Stomach (tissue), 9 donors: ENCODE measurements around the gene DPF3. TPM values are rescaled to one million over a fixed set of nuclear protein-coding genes. Genes with fewer than 3 reads are reported as not detected.
A peak's percentile ranks its signal among the peaks of the same experiment; 100 is the strongest.

Experiments
- DNase-seq, 2 donors: peaks; one replicate each; pipeline versions ENCODE4 v3.0.0 to v3.0.0-alpha.2; 2013 to 2019
- H3K27ac ChIP-seq, 5 donors: fragments of 200-600 bp in 4 of 5; sonication (generic) in 4 of 5; one replicate each; pipeline ENCODE4 v1.5.1; 2013 to 2019; ENCODE audit warnings: mild to moderate bottlenecking in 1 of 5, moderate library complexity in 1 of 5
- H3K27me3 ChIP-seq, 3 donors: fragments of 200-600 bp; sonication (generic); one replicate each; pipeline ENCODE4 v1.5.1; 2017 to 2019; ENCODE audit warnings: mixed run types in 1 of 3
- H3K36me3 ChIP-seq, 4 donors: fragments of 200-600 bp; sonication (generic); 1 replicate in 3 of 4; 2 replicates in 1 of 4; pipeline ENCODE4 v1.5.1; 2016 to 2019
- H3K4me1 ChIP-seq, 4 donors: fragments of 200-600 bp; sonication (generic); one replicate each; pipeline ENCODE4 v1.5.1; 2016 to 2019
- H3K4me3 ChIP-seq, 4 donors: fragments of 200-600 bp; sonication (generic) in 3 of 4; one replicate each; pipeline ENCODE4 v1.5.1; 2016 to 2019; ENCODE audit warnings: mild to moderate bottlenecking in 1 of 4
- H3K9me3 ChIP-seq, 4 donors: fragments of 200-600 bp; sonication (generic); one replicate each; pipeline ENCODE4 v1.5.1; 2016 to 2019
- EP300 ChIP-seq: sonication (generic); formaldehyde crosslinking; IDR thresholded peaks from one replicate; pipeline ENCODE4 v1.6.1; 2017; ENCODE audit warnings: antibody characterized with exemption
- POLR2A ChIP-seq, 4 donors: fragments of 450-650 bp; IDR thresholded peaks; one replicate each; pipeline ENCODE4 v1.6.1; 2016; ENCODE audit warnings: antibody characterized with exemption in 4 of 4, control low read depth in 2 of 4, mild to moderate bottlenecking in 1 of 4, moderate library complexity in 1 of 4
- POLR2AphosphoS5 ChIP-seq, 3 donors: sonication (generic); formaldehyde crosslinking; IDR thresholded peaks; one replicate each; pipeline ENCODE4 v1.6.1; 2016; ENCODE audit warnings: antibody characterized with exemption in 3 of 3
- WGBS, 5 donors: extraction: QIAGEN DNeasy Blood & Tissue Kit in 3 of 5; methylation state at CpG; one replicate each; pipeline versions ENCODE4 v1.1.5 to v1.1.7; 2013 to 2018; 5-methylcytosine and 5-hydroxymethylcytosine counted together
- intact Hi-C: fragments of 100-400 bp; cut with DNase I; formaldehyde crosslinking; loops from one replicate; pipeline ENCODE4 v1.15.1; 2023; ENCODE audit warnings: low total_unique reads
- polyA plus RNA-seq, 3 donors: library from polyadenylated mRNA; stranded (reverse); fragments of 200-250 nt; gene quantifications; one replicate each; pipeline ENCODE4 v1.2.3, GENCODE V29; 2013
- total RNA-seq, 5 donors: library from RNA; depleted of rRNA; stranded (reverse); fragments of >200 nt; gene quantifications; one replicate each; pipeline versions ENCODE4 v1.1.0 to v1.2.3, GENCODE V29; 2014 to 2016
- TF ChIP-seq, protein P1 (sequence below), 7 experiments: fragments of 450-650 bp in 4 of 7; fragments of 200-600 bp in 3 of 7; sonication (generic) in 3 of 7; IDR thresholded peaks; one replicate each; pipeline ENCODE4 v1.5.1; 2016 to 2019; ENCODE audit warnings: antibody characterized with exemption in 7 of 7, control low read depth in 2 of 7, mild to moderate bottlenecking in 1 of 7
- donor health status: healthy with polysubstance abuse.
- donor health status: Bipolar disorder and iron deficiency.
- donor health status: healthy.

The DPF3 gene
- total and polyA plus RNA-seq, 8 donors = 0.20 to 113 (median 3.7) TPM

- no peaks in the 10 kb centered on the region for H3K36me3 ChIP-seq
- TF ChIP-seq EP300 = no peak
- TF ChIP-seq, protein P1, sequence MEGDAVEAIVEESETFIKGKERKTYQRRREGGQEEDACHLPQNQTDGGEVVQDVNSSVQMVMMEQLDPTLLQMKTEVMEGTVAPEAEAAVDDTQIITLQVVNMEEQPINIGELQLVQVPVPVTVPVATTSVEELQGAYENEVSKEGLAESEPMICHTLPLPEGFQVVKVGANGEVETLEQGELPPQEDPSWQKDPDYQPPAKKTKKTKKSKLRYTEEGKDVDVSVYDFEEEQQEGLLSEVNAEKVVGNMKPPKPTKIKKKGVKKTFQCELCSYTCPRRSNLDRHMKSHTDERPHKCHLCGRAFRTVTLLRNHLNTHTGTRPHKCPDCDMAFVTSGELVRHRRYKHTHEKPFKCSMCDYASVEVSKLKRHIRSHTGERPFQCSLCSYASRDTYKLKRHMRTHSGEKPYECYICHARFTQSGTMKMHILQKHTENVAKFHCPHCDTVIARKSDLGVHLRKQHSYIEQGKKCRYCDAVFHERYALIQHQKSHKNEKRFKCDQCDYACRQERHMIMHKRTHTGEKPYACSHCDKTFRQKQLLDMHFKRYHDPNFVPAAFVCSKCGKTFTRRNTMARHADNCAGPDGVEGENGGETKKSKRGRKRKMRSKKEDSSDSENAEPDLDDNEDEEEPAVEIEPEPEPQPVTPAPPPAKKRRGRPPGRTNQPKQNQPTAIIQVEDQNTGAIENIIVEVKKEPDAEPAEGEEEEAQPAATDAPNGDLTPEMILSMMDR (IDR thresholded peaks at IDR 0.05) = no peak
- TF ChIP-seq POLR2AphosphoS5 (IDR thresholded peaks at IDR 0.05) = no peak
- intact Hi-C loops = no loop called here
- no peak overlapping the region for H3K4me3 ChIP-seq
- H3K27ac ChIP-seq = no peak overlapping the region
- H3K4me1 ChIP-seq = no peaks in the 10 kb centered on the region
- H3K27me3 ChIP-seq = peaks cover 0 to 19% (median 0%) of the 10 kb centered on the region in 3 donors
- WGBS, 5 donors = 44 to 55% (median 51%) methylated on average over 25 to 27 of the region's 27 CpGs
- no peaks in the 10 kb centered on the region for H3K9me3 ChIP-seq
- DNase-seq = peak in 1 of 2 donors; percentile 55
Measured at GRCh38 chr14:72679536-72680151, 214.3 kb downstream of the DPF3 start.

GRCh38 chr14:72679141-72679535, 214.8 kb downstream of the DPF3 start:
- 30 to 49% (median 45%) methylated on average over 10 to 14 of the region's 14 CpGs for WGBS, 5 donors
- no peaks in the 10 kb centered on the region for H3K36me3 ChIP-seq
- H3K27me3 ChIP-seq = peaks cover 0 to 19% (median 0%) of the 10 kb centered on the region in 3 donors
- TF ChIP-seq POLR2AphosphoS5 (IDR thresholded peaks at IDR 0.05) (no peak), EP300 (no peak)
- TF ChIP-seq, protein P1 (IDR thresholded peaks at IDR 0.05) = no peak
- no peaks in the 10 kb centered on the region for H3K9me3 ChIP-seq
- no peaks in the 10 kb centered on the region for H3K4me1 ChIP-seq
- peak in 1 of 2 donors; percentile 63 for DNase-seq
- intact Hi-C loops = no loop called here
- no peak overlapping the region for H3K4me3 ChIP-seq
- H3K27ac ChIP-seq = no peak overlapping the region

- Histone ChIP-seq H3K9me3 (no peaks in the 10 kb centered on the region), H3K27me3 (peaks cover 0 to 19% (median 0%) of the 10 kb centered on the region in 3 donors), H3K4me1 (no peaks in the 10 kb centered on the region), H3K27ac (no peak overlapping the region), H3K36me3 (no peaks in the 10 kb centered on the region), H3K4me3 (no peak overlapping the region)
- no peak for DNase-seq
- intact Hi-C loops = no loop called here
- TF ChIP-seq EP300 = no peak
- TF ChIP-seq POLR2A (IDR thresholded peaks at IDR 0.05) = no peak
- no peak for TF ChIP-seq POLR2AphosphoS5 (IDR thresholded peaks at IDR 0.05)
- TF ChIP-seq, protein P1 (IDR thresholded peaks at IDR 0.05) = no peak
- WGBS, 5 donors = 89 to 97% (median 94%) methylated on average over 5 of the region's 5 CpGs
Measured at GRCh38 chr14:72678356-72678755, 215.5 kb downstream of the DPF3 start.

GRCh38 chr14:72677664-72678063, 216.2 kb downstream of the DPF3 start:
- Histone ChIP-seq H3K4me1 (no peaks in the 10 kb centered on the region), H3K4me3 (no peak overlapping the region), H3K27me3 (peaks cover 0 to 19% (median 0%) of the 10 kb centered on the region in 3 donors), H3K36me3 (no peaks in the 10 kb centered on the region), H3K27ac (no peak overlapping the region), H3K9me3 (no peaks in the 10 kb centered on the region)
- no peak for DNase-seq
- no peak for TF ChIP-seq POLR2A (IDR thresholded peaks at IDR 0.05)
- TF ChIP-seq, protein P1 (IDR thresholded peaks at IDR 0.05) = no peak
- TF ChIP-seq POLR2AphosphoS5 (IDR thresholded peaks at IDR 0.05) = no peak
- TF ChIP-seq EP300 = no peak
- 81 to 84% (median 82%) methylated on average over 4 of the region's 4 CpGs for WGBS, 5 donors
- intact Hi-C loops = no loop called here
